Measurements from ENCODE around the gene ANKAR. TPM values are rescaled to one million over a fixed set of nuclear protein-coding genes. Genes with fewer than 3 reads are reported as not detected.
"Not testable (repeated sequence)": the region's sequence is repeated elsewhere in the genome, so short reads cannot be mapped to it uniquely, and the experiment has no call there.

The ANKAR gene
- total RNA-seq, 4 donors from 2014 or later, result 3.7 to 36.1 (median 13.4) TPM

- no peaks in the 10 kb centered on the region for H3K36me3 ChIP-seq
- 78% methylated on average over 1 of the region's 1 CpG; no CpG with 5 or more reads in 1 of the 2 donors for WGBS, 2 donors (ENCODE audit: low coverage in 1 of 2)
- H3K27me3 ChIP-seq, result no peaks in the 10 kb centered on the region
- H3K4me1 ChIP-seq, result no peaks in the 10 kb centered on the region
- H3K4me3 ChIP-seq, result no peak overlapping the region
- no peak overlapping the region for H3K27ac ChIP-seq
- no peak for TF ChIP-seq POLR2AphosphoS5 (IDR thresholded peaks at IDR 0.05)
- no peak for TF ChIP-seq CTCF (IDR thresholded peaks at IDR 0.05)
- TF ChIP-seq POLR2A (IDR thresholded peaks at IDR 0.05), result no peak
- TF ChIP-seq EP300 (IDR thresholded peaks at IDR 0.05), result no peak
- no peaks in the 10 kb centered on the region for H3K9me3 ChIP-seq
- ATAC-seq, result no peak
Observed at GRCh38 chr2:189648846-189649509, 25.5 kb upstream of the ANKAR start.

GRCh38 chr2:189651284-189651683 lies 23.2 kb upstream of the ANKAR start:
- TF ChIP-seq POLR2AphosphoS5 (IDR thresholded peaks at IDR 0.05) (no peak), POLR2A (IDR thresholded peaks at IDR 0.05) (no peak), EP300 (IDR thresholded peaks at IDR 0.05) (no peak), CTCF (IDR thresholded peaks at IDR 0.05) (no peak)
- no peak overlapping the region for H3K4me3 ChIP-seq
- no peaks in the 10 kb centered on the region for H3K36me3 ChIP-seq
- no peaks in the 10 kb centered on the region for H3K4me1 ChIP-seq
- H3K9me3 ChIP-seq, result no peaks in the 10 kb centered on the region
- no peak for ATAC-seq
- H3K27ac ChIP-seq, result no peak overlapping the region
- H3K27me3 ChIP-seq, result no peaks in the 10 kb centered on the region

- H3K27me3 ChIP-seq, H3K4me3 ChIP-seq, ATAC-seq, H3K9me3 ChIP-seq, H3K4me1 ChIP-seq, H3K36me3 ChIP-seq, H3K27ac ChIP-seq: not testable (repeated sequence)
- WGBS, 2 donors (ENCODE audit: low coverage in 1 of 2), result no CpG with 5 or more reads among the region's 29 CpGs
Observed at GRCh38 chr2:189653464-189653863, 21.0 kb upstream of the ANKAR start.

GRCh38 chr2:189654641-189655040 lies 19.8 kb upstream of the ANKAR start:
- Histone ChIP-seq H3K4me3 (no peak overlapping the region), H3K4me1 (no peaks in the 10 kb centered on the region), H3K9me3 (no peaks in the 10 kb centered on the region), H3K36me3 (no peaks in the 10 kb centered on the region), H3K27me3 (no peaks in the 10 kb centered on the region), H3K27ac (no peak overlapping the region)
- no peak for TF ChIP-seq EP300 (IDR thresholded peaks at IDR 0.05)
- TF ChIP-seq POLR2A (IDR thresholded peaks at IDR 0.05), result no peak
- TF ChIP-seq POLR2AphosphoS5 (IDR thresholded peaks at IDR 0.05), result no peak
- no peak for TF ChIP-seq CTCF (IDR thresholded peaks at IDR 0.05)
- 39 to 74% methylated on average over 3 of the region's 3 CpGs for WGBS, 2 donors (ENCODE audit: low coverage in 1 of 2)
- ATAC-seq, result no peak

- 24 to 62% methylated on average over 4 of the region's 5 CpGs for WGBS, 2 donors (ENCODE audit: low coverage in 1 of 2)
- no peak overlapping the region for H3K4me3 ChIP-seq
- no peaks in the 10 kb centered on the region for H3K9me3 ChIP-seq
- no peaks in the 10 kb centered on the region for H3K27me3 ChIP-seq
- no peak for ATAC-seq
- H3K27ac ChIP-seq, result no peak overlapping the region
- no peaks in the 10 kb centered on the region for H3K36me3 ChIP-seq
- TF ChIP-seq CTCF (IDR thresholded peaks at IDR 0.05), result no peak
- TF ChIP-seq POLR2AphosphoS5 (IDR thresholded peaks at IDR 0.05), result no peak
- no peak for TF ChIP-seq EP300 (IDR thresholded peaks at IDR 0.05)
- TF ChIP-seq POLR2A (IDR thresholded peaks at IDR 0.05), result no peak
- peaks cover 0 to 14% (median 3%) of the 10 kb centered on the region in 3 donors for H3K4me1 ChIP-seq
Observed at GRCh38 chr2:189657867-189658266, 16.6 kb upstream of the ANKAR start.
